K562 (cell line): ENCODE measurements around the gene CTIF. TPM values are rescaled to one million over a fixed set of nuclear protein-coding genes. Genes with fewer than 3 reads are reported as not detected.

ENCODE experiments used
- ATF1 ChIP-seq, 2 experiments: fragments of 450-650 bp in 1 of 2; IDR thresholded peaks; 2 replicates each; pipeline ENCODE4 v1.6.1; 2016; ENCODE audit warnings: missing compliant biosample characterization in 1 of 2, missing genetic modification characterization in 1 of 2
- DPF2 ChIP-seq: fragments of 450-650 bp; IDR thresholded peaks from 2 replicates; pipeline ENCODE4 v1.6.1; 2016
- E2F8 ChIP-seq: fragments of 450-650 bp; IDR thresholded peaks from 2 replicates; pipeline ENCODE4 v1.7.1; 2018; ENCODE audit warnings: mild to moderate bottlenecking, low read depth; ENCODE audit not compliant: partially characterized antibody
- HMG20A ChIP-seq: fragments of 450-650 bp; formaldehyde crosslinking; conservative IDR thresholded peaks from 2 replicates; pipeline ENCODE4 v1.4.0; 2020; ENCODE audit warnings: mild to moderate bottlenecking, mixed read lengths
- HNRNPH1 ChIP-seq: fragments of 200-400 bp; formaldehyde crosslinking; optimal IDR thresholded peaks from 2 replicates; pipeline ENCODE3; 2017; ENCODE audit warnings: low read depth, mild to moderate bottlenecking, low read length, moderate library complexity
- MAFG ChIP-seq: fragments of 450-650 bp; conservative IDR thresholded peaks from 2 replicates; pipeline ENCODE4 v1.6.1; 2016; ENCODE audit warnings: missing genetic modification characterization, missing compliant biosample characterization
- MYNN ChIP-seq, 2 experiments: sonication (generic); formaldehyde crosslinking in 1 of 2; IDR thresholded peaks; 2 replicates each; pipeline versions ENCODE4 v1.5.0 to v1.6.1; 2016 to 2020; ENCODE audit warnings: antibody characterized with exemption in 1 of 2, missing genetic modification reagents in 1 of 2
- NKRF ChIP-seq: fragments of 450-650 bp; IDR thresholded peaks from 2 replicates; pipeline ENCODE4 v1.6.1; 2016; ENCODE audit warnings: borderline replicate concordance
- RCOR1 ChIP-seq, 2 experiments: IDR thresholded peaks; 2 replicates each; pipeline ENCODE4 v1.6.1; 2012; ENCODE audit warnings: low read depth in 2 of 2, low read length in 2 of 2, borderline replicate concordance in 1 of 2, improper control_type of control experiment in 1 of 2
- RFX1 ChIP-seq: fragments of 450-650 bp; IDR thresholded peaks from 2 replicates; pipeline ENCODE4 v1.6.1; 2016; ENCODE audit warnings: mild to moderate bottlenecking, moderate library complexity
- SIN3A ChIP-seq, 2 experiments: fragments of 150-350 bp in 1 of 2; IDR thresholded peaks; 2 replicates each; pipeline ENCODE4 v1.6.1; 2011 to 2016; ENCODE audit warnings: borderline replicate concordance in 2 of 2, low read depth in 2 of 2, low read length in 2 of 2, mild to moderate bottlenecking in 2 of 2, moderate library complexity in 2 of 2; ENCODE audit not compliant: control insufficient read depth in 1 of 2
- ZBTB12 ChIP-seq: fragments of 250-450 bp; sonication (Bioruptor Pico); IDR thresholded peaks from 2 replicates; pipeline ENCODE4 v1.4.0; 2020
- ZKSCAN3 ChIP-seq: fragments of 250-450 bp; sonication (Bioruptor Pico); IDR thresholded peaks from 2 replicates; pipeline ENCODE4 v1.4.0; 2020
- ZNF316 ChIP-seq: fragments of 450-650 bp; IDR thresholded peaks from 2 replicates; pipeline ENCODE4 v1.6.1; 2016
- polyA plus RNA-seq, 8 experiments: library from polyadenylated mRNA; depleted of rRNA in 4 of 8; stranded (reverse) in 5 of 8; unstranded in 3 of 8; fragments of >200 nt; fragmentation: Nextera tagmentation in 2 of 8; fragmentation: Illumina TruSeq in 1 of 8; extraction: Ambion mirVana in 2 of 8; extraction: Trizol in 1 of 8; gene quantifications; 2 replicates each; pipeline versions ENCODE4 v1.2.1 to v1.2.3, GENCODE V29; 2011 to 2014; ENCODE audit warnings: inconsistent platforms in 1 of 8, missing spikeins in 1 of 8
- total RNA-seq, 7 experiments: library from RNA; depleted of rRNA in 6 of 7; stranded (reverse); fragments of >200 nt in 6 of 7; fragmentation: Illumina TruSeq in 2 of 7; extraction: Trizol in 2 of 7; gene quantifications; 2 replicates each; pipeline versions ENCODE4 v1.2.1 to v1.2.3, GENCODE V29; 2011 to 2021; ENCODE audit warnings: low replicate concordance in 1 of 7
- TF ChIP-seq, protein P1 (sequence below): sonication (generic); formaldehyde crosslinking; IDR thresholded peaks from 2 replicates; pipeline ENCODE4 v1.8.0; 2023; ENCODE audit warnings: mild to moderate bottlenecking, missing genetic modification reagents
- TF ChIP-seq, protein P2 (sequence below): sonication (generic); formaldehyde crosslinking; IDR thresholded peaks from 2 replicates; pipeline ENCODE4 v1.8.0; 2022; ENCODE audit warnings: missing genetic modification reagents, mild to moderate bottlenecking, moderate library complexity, borderline replicate concordance
- TF ChIP-seq, protein P3 (sequence below), 2 experiments: fragments of 450-650 bp; conservative IDR thresholded peaks; 2 replicates each; pipeline ENCODE4 v1.6.1; 2017; ENCODE audit warnings: mild to moderate bottlenecking in 2 of 2, moderate library complexity in 2 of 2

Gene CTIF
- total and polyA plus RNA-seq, 9 of the 15 experiments (the other 6 are each of a cell fraction or from before 2014, with no cell fraction given), result 0.17 to 11.5 (median 2.2) TPM

GRCh38 chr18:48545757-48546321 lies 7.0 kb downstream of the CTIF start (continued):
- TF ChIP-seq, protein P1, sequence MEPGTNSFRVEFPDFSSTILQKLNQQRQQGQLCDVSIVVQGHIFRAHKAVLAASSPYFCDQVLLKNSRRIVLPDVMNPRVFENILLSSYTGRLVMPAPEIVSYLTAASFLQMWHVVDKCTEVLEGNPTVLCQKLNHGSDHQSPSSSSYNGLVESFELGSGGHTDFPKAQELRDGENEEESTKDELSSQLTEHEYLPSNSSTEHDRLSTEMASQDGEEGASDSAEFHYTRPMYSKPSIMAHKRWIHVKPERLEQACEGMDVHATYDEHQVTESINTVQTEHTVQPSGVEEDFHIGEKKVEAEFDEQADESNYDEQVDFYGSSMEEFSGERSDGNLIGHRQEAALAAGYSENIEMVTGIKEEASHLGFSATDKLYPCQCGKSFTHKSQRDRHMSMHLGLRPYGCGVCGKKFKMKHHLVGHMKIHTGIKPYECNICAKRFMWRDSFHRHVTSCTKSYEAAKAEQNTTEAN (CRISPR knock-in tag), result no peak
- TF ChIP-seq HMG20A (no peak), NKRF (peak; percentile 47; the same call in 1 of the 2 replicates), ATF1 (CRISPR knock-in tag; IDR thresholded peaks at IDR 0.05) (no peak), ATF1 (tag; IDR thresholded peaks at IDR 0.05) (peak; percentile 57), DPF2 (peak; percentile 60; the same call in 1 of the 2 replicates), ZBTB12 (CRISPR knock-in tag) (no peak), RFX1 (peak; percentile 64), RCOR1 (IDR thresholded peaks at IDR 0.05; ENCODE audit: borderline replicate concordance in 1 of 2, low read depth in 2 of 2, low read length in 2 of 2) (peak in 1 of 2 experiments; percentile 66; a peak in 1 of 4 replicates), ZKSCAN3 (CRISPR knock-in tag) (no peak), HNRNPH1 (no peak), ZNF316 (peak; percentile 93), E2F8 (no peak), SIN3A (IDR thresholded peaks at IDR 0.05; ENCODE audit: borderline replicate concordance in 2 of 2, control insufficient read depth in 1 of 2, low read depth in 2 of 2, low read length in 2 of 2) (peak; percentile 86 to 94; a peak in 3 of 4 replicates), MYNN (IDR thresholded peaks at IDR 0.05) (peak; percentile 53; the same call in 1 of the 2 replicates), MYNN (CRISPR knock-in tag; IDR thresholded peaks at IDR 0.05) (no peak), MAFG (tag) (peak; percentile 86)
- TF ChIP-seq, protein P2, sequence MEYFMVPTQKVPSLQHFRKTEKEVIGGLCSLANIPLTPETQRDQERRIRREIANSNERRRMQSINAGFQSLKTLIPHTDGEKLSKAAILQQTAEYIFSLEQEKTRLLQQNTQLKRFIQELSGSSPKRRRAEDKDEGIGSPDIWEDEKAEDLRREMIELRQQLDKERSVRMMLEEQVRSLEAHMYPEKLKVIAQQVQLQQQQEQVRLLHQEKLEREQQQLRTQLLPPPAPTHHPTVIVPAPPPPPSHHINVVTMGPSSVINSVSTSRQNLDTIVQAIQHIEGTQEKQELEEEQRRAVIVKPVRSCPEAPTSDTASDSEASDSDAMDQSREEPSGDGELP, result peak; percentile 98
- TF ChIP-seq, protein P3, sequence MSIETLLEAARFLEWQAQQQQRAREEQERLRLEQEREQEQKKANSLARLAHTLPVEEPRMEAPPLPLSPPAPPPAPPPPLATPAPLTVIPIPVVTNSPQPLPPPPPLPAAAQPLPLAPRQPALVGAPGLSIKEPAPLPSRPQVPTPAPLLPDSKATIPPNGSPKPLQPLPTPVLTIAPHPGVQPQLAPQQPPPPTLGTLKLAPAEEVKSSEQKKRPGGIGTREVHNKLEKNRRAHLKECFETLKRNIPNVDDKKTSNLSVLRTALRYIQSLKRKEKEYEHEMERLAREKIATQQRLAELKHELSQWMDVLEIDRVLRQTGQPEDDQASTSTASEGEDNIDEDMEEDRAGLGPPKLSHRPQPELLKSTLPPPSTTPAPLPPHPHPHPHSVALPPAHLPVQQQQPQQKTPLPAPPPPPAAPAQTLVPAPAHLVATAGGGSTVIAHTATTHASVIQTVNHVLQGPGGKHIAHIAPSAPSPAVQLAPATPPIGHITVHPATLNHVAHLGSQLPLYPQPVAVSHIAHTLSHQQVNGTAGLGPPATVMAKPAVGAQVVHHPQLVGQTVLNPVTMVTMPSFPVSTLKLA (conservative IDR thresholded peaks at IDR 0.05), result peak; percentile 29 to 72; a peak in 3 of 4 replicates
